ENCODE measurements around the gene FTL. TPM values are rescaled to one million over a fixed set of nuclear protein-coding genes. Genes with fewer than 3 reads are reported as not detected.
A peak's percentile ranks its signal among the peaks of the same experiment; 100 is the strongest.

The FTL gene
- total RNA-seq, 2 experiments from 2014 or later, result 1,093 to 1,120 TPM

- H3K27me3 Mint-ChIP-seq (ENCODE audit: low read depth), result no peaks in the 10 kb centered on the region
- peak overlapping the region; percentile 53 for H3K4me3 Mint-ChIP-seq
- H3K27ac Mint-ChIP-seq, result peak overlapping the region; percentile 97
- H3K36me3 Mint-ChIP-seq (ENCODE audit: low read depth), result peaks cover 48% of the 10 kb centered on the region
- intact Hi-C loops (cut with micrococcal nuclease), result no loop called here
- CTCF ChIA-PET, result interaction anchor here (0.6 to 1.0 kb wide), 2 partner anchors 9 to 75 kb away, joined by 3 to 6 read pairs; no protein-coding TSS in a partner anchor
- DNase-seq, result peak; percentile 62
- H3K9me3 Mint-ChIP-seq, result no peaks in the 10 kb centered on the region
- H3K4me1 Mint-ChIP-seq (ENCODE audit: low read depth), result peaks cover 60% of the 10 kb centered on the region
These were observed 2.9 kb upstream of the FTL start for GRCh38 chr19:48962029-48962848.

DNA sequence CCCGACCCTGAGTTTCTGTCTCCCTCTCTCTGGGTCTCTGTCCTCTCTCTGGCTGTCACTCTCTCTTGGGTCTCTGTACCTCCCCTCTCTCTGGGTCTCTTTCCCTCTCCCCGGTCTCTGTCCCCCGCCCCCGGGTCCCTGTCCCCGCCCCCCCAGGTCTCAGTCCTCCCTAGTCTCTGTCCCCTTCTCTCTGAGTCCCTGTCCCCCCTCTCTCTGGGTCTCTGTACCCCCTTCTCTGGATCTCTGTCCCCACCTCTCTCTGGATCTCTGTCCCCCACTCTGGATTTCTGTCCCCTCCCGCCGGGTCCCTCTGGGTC, 2.3 kb upstream of the FTL start:
- Mint-ChIP-seq H3K36me3 (ENCODE audit: low read depth) (peaks cover 42% of the 10 kb centered on the region), H3K4me1 (ENCODE audit: low read depth) (peaks cover 59% of the 10 kb centered on the region)
- CTCF ChIA-PET, result no interaction called here

DNA sequence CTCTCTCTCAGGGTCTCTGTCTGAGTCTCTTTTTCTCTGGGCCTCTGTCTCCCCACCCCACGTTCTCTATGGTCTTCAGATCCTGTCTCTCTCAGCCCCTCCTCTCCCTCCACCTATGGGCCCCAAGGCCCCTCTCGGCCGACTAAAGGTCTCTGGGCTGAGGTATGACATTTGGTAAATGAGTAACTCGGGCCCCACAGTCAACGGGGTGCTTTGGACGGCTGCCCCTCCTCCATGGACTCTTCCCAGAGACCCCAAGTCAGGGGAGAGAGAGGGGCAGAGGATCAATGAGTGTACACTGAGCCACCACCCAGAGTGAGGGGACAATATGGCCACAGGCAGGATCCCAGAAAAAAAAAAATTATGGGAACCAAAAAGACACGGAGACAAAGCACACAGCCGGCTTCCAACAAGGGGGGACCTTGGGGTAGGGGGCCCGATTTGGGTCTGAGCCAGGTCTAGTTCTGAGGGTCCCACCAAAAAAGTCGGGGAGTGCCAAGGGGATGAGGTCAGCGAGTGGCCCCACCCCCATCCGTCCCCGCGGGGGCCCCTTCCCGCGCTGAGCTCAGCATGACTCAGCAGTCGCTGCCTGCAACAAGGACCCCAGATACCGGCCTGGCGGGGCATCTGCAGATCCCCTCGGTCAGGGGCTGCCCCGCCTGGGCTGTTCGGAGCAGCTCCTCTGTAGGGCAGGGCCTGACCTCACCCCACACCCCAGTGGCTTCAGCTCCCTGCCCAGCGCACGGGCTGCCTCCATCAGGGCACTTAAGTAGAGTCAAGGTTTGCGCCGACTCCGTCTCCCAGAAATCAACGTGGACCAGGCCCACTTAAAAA, 1.5 kb upstream of the FTL start:
- H3K4me1 Mint-ChIP-seq (ENCODE audit: low read depth), result peaks cover 58% of the 10 kb centered on the region
- CTCF ChIA-PET, result interaction anchor here (1.3 kb wide), 1 partner anchor 90 kb away, joined by 3 read pairs; no protein-coding TSS in a partner anchor
- H3K9me3 Mint-ChIP-seq, result no peaks in the 10 kb centered on the region
- H3K27me3 Mint-ChIP-seq (ENCODE audit: low read depth), result no peaks in the 10 kb centered on the region
- DNase-seq, result peak; percentile 86
- H3K4me3 Mint-ChIP-seq, result peak overlapping the region; percentile 100
- intact Hi-C loops (cut with micrococcal nuclease), result loop anchor here (2.0 kb wide), 1 partner anchor 31 kb away; the partner anchor contains the start of gene DHDH
- peak overlapping the region; percentile 97 for H3K27ac Mint-ChIP-seq
- peaks cover 41% of the 10 kb centered on the region for H3K36me3 Mint-ChIP-seq (ENCODE audit: low read depth)

More for the DNA sequence above, 2.3 kb upstream of the FTL start:
- no peak for DNase-seq
- H3K27me3 Mint-ChIP-seq (ENCODE audit: low read depth), result no peaks in the 10 kb centered on the region
- H3K27ac Mint-ChIP-seq, result peak overlapping the region; percentile 97
- intact Hi-C loops (cut with micrococcal nuclease), result no loop called here
- no peaks in the 10 kb centered on the region for H3K9me3 Mint-ChIP-seq
- peak overlapping the region; percentile 53 for H3K4me3 Mint-ChIP-seq

GRCh38 chr19:48964205-48965039, 687 bp upstream of the FTL start:
- CTCF ChIA-PET, result interaction anchor here (1.2 to 1.3 kb wide), 2 partner anchors 13 to 91 kb away, joined by 3 read pairs; no protein-coding TSS in a partner anchor
- intact Hi-C loops (cut with micrococcal nuclease), result loop anchor here (1.0 to 5.0 kb wide), 7 partner anchors 10 to 676 kb away; partner anchors contain the start of genes BAX, DHDH, GYS1 and NUCB1
- H3K27ac Mint-ChIP-seq, result peak overlapping the region; percentile 97
- H3K27me3 Mint-ChIP-seq (ENCODE audit: low read depth), result no peaks in the 10 kb centered on the region
- H3K36me3 Mint-ChIP-seq (ENCODE audit: low read depth), result peaks cover 40% of the 10 kb centered on the region
- H3K4me1 Mint-ChIP-seq (ENCODE audit: low read depth), result peaks cover 56% of the 10 kb centered on the region
- no peaks in the 10 kb centered on the region for H3K9me3 Mint-ChIP-seq
- peak overlapping the region; percentile 100 for H3K4me3 Mint-ChIP-seq
- peak; percentile 44 for DNase-seq

- Mint-ChIP-seq H3K36me3 (ENCODE audit: low read depth) (peaks cover 35% of the 10 kb centered on the region), H3K27ac (peak overlapping the region; percentile 97), H3K4me1 (ENCODE audit: low read depth) (peaks cover 58% of the 10 kb centered on the region)
These were observed 864 bp downstream of the FTL start for GRCh38 chr19:48965806-48966540.

DNA sequence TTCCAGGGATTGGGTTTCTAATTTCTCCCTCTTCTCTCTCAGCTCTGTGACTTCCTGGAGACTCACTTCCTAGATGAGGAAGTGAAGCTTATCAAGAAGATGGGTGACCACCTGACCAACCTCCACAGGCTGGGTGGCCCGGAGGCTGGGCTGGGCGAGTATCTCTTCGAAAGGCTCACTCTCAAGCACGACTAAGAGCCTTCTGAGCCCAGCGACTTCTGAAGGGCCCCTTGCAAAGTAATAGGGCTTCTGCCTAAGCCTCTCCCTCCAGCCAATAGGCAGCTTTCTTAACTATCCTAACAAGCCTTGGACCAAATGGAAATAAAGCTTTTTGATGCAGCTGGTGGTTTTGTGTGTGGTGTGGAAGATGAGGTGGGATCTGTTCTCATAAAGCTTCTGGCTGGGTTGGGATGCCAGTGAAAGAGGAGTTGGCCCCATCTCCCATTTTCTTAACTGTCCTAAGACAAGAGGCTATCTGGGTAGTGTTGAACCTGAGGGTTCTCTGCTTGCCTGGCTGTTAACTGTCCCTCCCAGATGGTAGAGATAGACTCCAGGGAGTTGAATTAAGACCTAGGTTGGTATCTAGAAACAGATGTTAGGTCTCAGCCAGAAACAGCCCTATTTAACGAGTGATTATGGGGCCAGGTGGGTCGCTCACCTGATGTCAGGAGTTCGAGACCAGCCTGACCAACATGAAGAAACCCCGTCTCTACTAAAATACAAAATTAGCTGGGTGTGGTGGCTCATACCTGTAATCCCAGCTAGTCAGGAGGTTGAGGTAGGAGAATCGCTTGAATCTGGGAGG, 1.6 kb downstream of the FTL start:
- intact Hi-C loops (cut with micrococcal nuclease), result loop anchor here (1.0 to 5.0 kb wide), 2 partner anchors 109 to 131 kb away; no protein-coding TSS in a partner anchor
- Mint-ChIP-seq H3K27ac (peak overlapping the region; percentile 97), H3K27me3 (ENCODE audit: low read depth) (no peaks in the 10 kb centered on the region), H3K9me3 (no peaks in the 10 kb centered on the region), H3K4me3 (peak overlapping the region; percentile 100), H3K36me3 (ENCODE audit: low read depth) (peaks cover 33% of the 10 kb centered on the region), H3K4me1 (ENCODE audit: low read depth) (peaks cover 53% of the 10 kb centered on the region)
- no peak for DNase-seq
- CTCF ChIA-PET, result interaction anchor here (1.4 to 2.2 kb wide), 5 partner anchors 10 to 124 kb away, joined by 3 to 11 read pairs (median 4); partner anchors contain the start of genes GYS1 and RUVBL2

More at GRCh38 chr19:48965806-48966540, 864 bp downstream of the FTL start:
- no peaks in the 10 kb centered on the region for H3K9me3 Mint-ChIP-seq
- no peaks in the 10 kb centered on the region for H3K27me3 Mint-ChIP-seq (ENCODE audit: low read depth)
- CTCF ChIA-PET, result interaction anchor here (1.4 to 2.2 kb wide), 3 partner anchors 12 to 123 kb away, joined by 3 to 11 read pairs (median 4); partner anchors contain the start of genes GYS1 and RUVBL2
- peak overlapping the region; percentile 100 for H3K4me3 Mint-ChIP-seq
- intact Hi-C loops (cut with micrococcal nuclease), result loop anchor here (1.0 to 5.0 kb wide), 8 partner anchors 12 to 674 kb away; partner anchors contain the start of genes BAX, DHDH, GYS1 and NUCB1
- peak; percentile 93 for DNase-seq

- DNase-seq, result no peak
- Mint-ChIP-seq H3K36me3 (ENCODE audit: low read depth) (peaks cover 31% of the 10 kb centered on the region), H3K4me3 (peak overlapping the region; percentile 100), H3K4me1 (ENCODE audit: low read depth) (peaks cover 45% of the 10 kb centered on the region), H3K27me3 (ENCODE audit: low read depth) (no peaks in the 10 kb centered on the region), H3K27ac (peak overlapping the region; percentile 97), H3K9me3 (no peaks in the 10 kb centered on the region)
- CTCF ChIA-PET, result interaction anchor here (1.0 to 2.2 kb wide), 5 partner anchors 9 to 26 kb away, joined by 3 to 11 read pairs (median 5); partner anchors contain the start of genes GYS1 and RUVBL2
- intact Hi-C loops (cut with micrococcal nuclease), result loop anchor here (5.0 kb wide), 1 partner anchor 110 kb away; no protein-coding TSS in a partner anchor
These were observed 2.5 kb downstream of the FTL start for GRCh38 chr19:48967346-48968178.

DNA sequence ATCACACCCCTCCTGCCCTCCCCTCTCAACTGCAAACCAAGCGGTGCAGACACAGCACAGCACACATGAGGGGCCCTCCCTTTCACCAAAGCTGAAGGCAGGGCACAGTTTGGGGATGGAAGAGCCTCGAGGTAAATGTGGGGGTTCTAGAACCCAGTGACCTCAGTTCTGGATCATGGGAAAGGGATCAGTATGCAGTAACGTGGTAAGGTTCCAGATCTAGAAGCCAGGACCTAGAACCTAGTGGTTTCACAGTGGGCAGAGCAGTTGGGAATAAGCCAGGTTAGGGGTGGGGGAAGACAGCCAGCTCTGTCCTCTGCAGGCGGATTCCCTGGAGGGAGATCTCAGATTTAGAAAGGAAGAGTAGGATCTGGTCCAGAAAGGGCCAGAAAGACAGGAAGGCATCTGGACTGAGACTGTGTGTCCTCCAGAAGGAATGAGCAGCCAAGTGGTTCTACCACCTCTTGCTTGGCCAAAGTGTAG, 3.1 kb downstream of the FTL start:
- DNase-seq, result no peak
- no peaks in the 10 kb centered on the region for H3K27me3 Mint-ChIP-seq (ENCODE audit: low read depth)
- peak overlapping the region; percentile 32 for H3K4me3 Mint-ChIP-seq
- peaks cover 35% of the 10 kb centered on the region for H3K36me3 Mint-ChIP-seq (ENCODE audit: low read depth)
- H3K9me3 Mint-ChIP-seq, result no peaks in the 10 kb centered on the region
- H3K4me1 Mint-ChIP-seq (ENCODE audit: low read depth), result peaks cover 40% of the 10 kb centered on the region
- intact Hi-C loops (cut with micrococcal nuclease), result loop anchor here (5.0 kb wide), 1 partner anchor 111 kb away; no protein-coding TSS in a partner anchor
- CTCF ChIA-PET, result interaction anchor here (0.6 to 1.9 kb wide), 4 partner anchors 8 to 25 kb away, joined by 3 to 11 read pairs (median 4); partner anchors contain the start of genes GYS1 and RUVBL2
- peak overlapping the region; percentile 46 for H3K27ac Mint-ChIP-seq

- H3K4me3 Mint-ChIP-seq, result no peak overlapping the region
- H3K27me3 Mint-ChIP-seq (ENCODE audit: low read depth), result no peaks in the 10 kb centered on the region
- CTCF ChIA-PET, result interaction anchor here (0.6 to 0.8 kb wide), 2 partner anchors 19 to 181 kb away, joined by 3 read pairs; no protein-coding TSS in a partner anchor
- no peak overlapping the region for H3K27ac Mint-ChIP-seq
- H3K4me1 Mint-ChIP-seq (ENCODE audit: low read depth), result peaks cover 34% of the 10 kb centered on the region
- DNase-seq, result no peak
- peaks cover 35% of the 10 kb centered on the region for H3K36me3 Mint-ChIP-seq (ENCODE audit: low read depth)
- no peaks in the 10 kb centered on the region for H3K9me3 Mint-ChIP-seq
- intact Hi-C loops (cut with micrococcal nuclease), result loop anchor here (5.0 kb wide), 1 partner anchor 112 kb away; no protein-coding TSS in a partner anchor
These were observed 3.7 kb downstream of the FTL start for GRCh38 chr19:48968813-48969218.

Measured in activated naive CD4-positive, alpha-beta T cell treated with anti-CD3 and anti-CD28 coated beads for 36 hours (primary cell).